ENCODE results near the gene RGS19. TPM values are rescaled to one million over a fixed set of nuclear protein-coding genes. Genes with fewer than 3 reads are reported as not detected.

RGS19 gene
- total RNA-seq, 1 donor = 9.8 TPM

GRCh38 chr20:64075556-64075955 is 3.8 kb downstream of the RGS19 start:
- TF ChIP-seq, protein P1, sequence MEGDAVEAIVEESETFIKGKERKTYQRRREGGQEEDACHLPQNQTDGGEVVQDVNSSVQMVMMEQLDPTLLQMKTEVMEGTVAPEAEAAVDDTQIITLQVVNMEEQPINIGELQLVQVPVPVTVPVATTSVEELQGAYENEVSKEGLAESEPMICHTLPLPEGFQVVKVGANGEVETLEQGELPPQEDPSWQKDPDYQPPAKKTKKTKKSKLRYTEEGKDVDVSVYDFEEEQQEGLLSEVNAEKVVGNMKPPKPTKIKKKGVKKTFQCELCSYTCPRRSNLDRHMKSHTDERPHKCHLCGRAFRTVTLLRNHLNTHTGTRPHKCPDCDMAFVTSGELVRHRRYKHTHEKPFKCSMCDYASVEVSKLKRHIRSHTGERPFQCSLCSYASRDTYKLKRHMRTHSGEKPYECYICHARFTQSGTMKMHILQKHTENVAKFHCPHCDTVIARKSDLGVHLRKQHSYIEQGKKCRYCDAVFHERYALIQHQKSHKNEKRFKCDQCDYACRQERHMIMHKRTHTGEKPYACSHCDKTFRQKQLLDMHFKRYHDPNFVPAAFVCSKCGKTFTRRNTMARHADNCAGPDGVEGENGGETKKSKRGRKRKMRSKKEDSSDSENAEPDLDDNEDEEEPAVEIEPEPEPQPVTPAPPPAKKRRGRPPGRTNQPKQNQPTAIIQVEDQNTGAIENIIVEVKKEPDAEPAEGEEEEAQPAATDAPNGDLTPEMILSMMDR (IDR thresholded peaks at IDR 0.05; ENCODE audit: insufficient read depth, low read length) = no peak
- no peak overlapping the region for H3K4me3 ChIP-seq (ENCODE audit: low read depth, low read length)
- no peak for DNase-seq (ENCODE audit: low read depth)

DNA sequence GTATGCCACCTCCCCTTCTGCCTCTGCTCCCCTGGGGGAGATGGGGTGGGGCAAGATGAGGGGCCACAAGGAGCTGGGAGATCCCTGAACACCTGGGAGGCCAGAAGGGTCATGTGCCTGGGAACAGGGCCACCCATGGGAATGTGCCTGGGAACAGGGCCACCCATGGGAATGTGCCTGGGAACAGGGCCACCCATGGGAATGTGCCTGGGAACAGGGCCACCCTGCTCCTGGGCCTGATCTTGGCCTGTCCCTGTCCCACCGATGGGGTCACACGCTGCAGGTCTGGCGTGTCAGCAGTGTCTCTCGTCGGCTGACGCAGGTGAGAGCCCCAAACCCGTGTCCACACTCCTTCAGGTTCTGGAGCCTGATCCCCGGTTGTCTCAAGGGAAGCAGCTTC is 4.4 kb downstream of the RGS19 start:
- no peak overlapping the region for H3K4me3 ChIP-seq (ENCODE audit: low read depth, low read length)
- TF ChIP-seq, protein P1 (IDR thresholded peaks at IDR 0.05; ENCODE audit: insufficient read depth, low read length) = no peak
- DNase-seq (ENCODE audit: low read depth) = no peak

GRCh38 chr20:64074184-64074789 is 5.0 kb downstream of the RGS19 start:
- no peak overlapping the region for H3K4me3 ChIP-seq (ENCODE audit: low read depth, low read length)
- DNase-seq (ENCODE audit: low read depth) = no peak
- TF ChIP-seq, protein P1 (IDR thresholded peaks at IDR 0.05; ENCODE audit: insufficient read depth, low read length) = no peak

DNA sequence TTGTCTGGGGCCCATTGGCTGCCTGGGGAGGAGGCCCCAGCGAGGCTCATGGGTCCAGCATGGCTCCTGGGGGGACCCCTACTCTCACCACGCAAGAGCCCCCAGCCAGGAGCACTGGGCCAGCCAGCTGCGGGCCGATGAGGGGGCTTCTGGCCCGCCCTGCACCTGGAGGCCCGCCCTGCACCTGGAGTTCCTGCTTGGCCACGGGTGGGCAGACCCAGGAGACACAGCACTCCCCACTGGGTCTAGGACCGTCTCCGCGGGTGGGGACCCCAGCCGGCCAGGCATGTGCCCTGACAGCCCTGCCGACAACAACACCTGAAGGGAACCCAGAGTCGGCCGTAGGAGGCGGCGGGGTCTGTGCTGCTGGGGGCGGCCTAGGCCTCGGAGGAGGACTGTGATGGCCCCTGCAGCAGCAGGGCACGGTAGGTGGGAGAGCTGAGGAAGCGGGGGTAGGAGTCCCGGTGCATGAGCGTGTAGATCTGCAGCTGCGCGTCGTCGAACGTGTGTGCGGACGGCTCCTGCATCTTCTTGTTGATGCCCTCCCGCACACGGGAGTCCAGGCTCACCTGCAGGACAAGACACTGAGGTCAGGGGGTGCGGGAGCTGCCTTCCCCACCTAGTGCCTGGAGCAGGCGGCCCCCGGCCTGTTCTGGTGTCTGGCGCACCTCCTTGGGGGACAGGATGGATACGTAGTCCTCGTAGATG is 5.7 kb downstream of the RGS19 start:
- TF ChIP-seq, protein P1 (IDR thresholded peaks at IDR 0.05; ENCODE audit: insufficient read depth, low read length) = no peak
- no peak for DNase-seq (ENCODE audit: low read depth)
- no peak overlapping the region for H3K4me3 ChIP-seq (ENCODE audit: low read depth, low read length)

- TF ChIP-seq, protein P1 (IDR thresholded peaks at IDR 0.05; ENCODE audit: insufficient read depth, low read length) = no peak
- H3K4me3 ChIP-seq (ENCODE audit: low read depth, low read length) = no peak overlapping the region
- DNase-seq (ENCODE audit: low read depth) = no peak
Observed at GRCh38 chr20:64072498-64073063, 6.7 kb downstream of the RGS19 start.

- H3K4me3 ChIP-seq (ENCODE audit: low read depth, low read length) = no peak overlapping the region
- DNase-seq (ENCODE audit: low read depth) = no peak
- TF ChIP-seq, protein P1 (IDR thresholded peaks at IDR 0.05; ENCODE audit: insufficient read depth, low read length) = no peak
Observed at GRCh38 chr20:64071341-64072332, 7.7 kb downstream of the RGS19 start.
